Right lung (tissue), 10 donors: Measurements from ENCODE around the gene OST4. TPM values are rescaled to one million over a fixed set of nuclear protein-coding genes. Genes with fewer than 3 reads are reported as not detected.
"Not testable (repeated sequence)": the region's sequence is repeated elsewhere in the genome, so short reads cannot be mapped to it uniquely, and the experiment has no call there.

Experiments used
- DNase-seq, 2 donors: peaks; one replicate each; pipeline ENCODE4 v3.0.0-alpha.2; 2013
- long read RNA-seq, 8 donors: transcript quantifications; one replicate each; lab custom pipeline, GENCODE V29; 2026
- polyA plus RNA-seq, 5 donors: library from polyadenylated mRNA; unstranded; fragments of 120-200 nt; gene quantifications; one replicate each; pipeline versions ENCODE4 v1.2.1 to v1.2.3, GENCODE V29; 2013; ENCODE audit warnings: inconsistent platforms in 1 of 5, low replicate concordance in 1 of 5; ENCODE audit not compliant: insufficient read length in 5 of 5, insufficient read depth in 1 of 5

The OST4 gene
- 100 to 1,000 TPM; 250 to 316 (median 260) TPM for polyA plus RNA-seq
- long read RNA-seq, donor 1, transcript OST4-201 (2 exons, 559 nt): minor isoform, 111 of 612 reads
- long read RNA-seq, donor 1, transcript OST4-203 (3 exons, 561 nt): major isoform, 487 of 612 reads
- long read RNA-seq, donor 1, partial matches to known transcripts: 9 of 612 reads
- long read RNA-seq, donor 1, other reads (novel, unspliced or antisense): 5 of 612 reads
- long read RNA-seq, donor 2, transcript OST4-203 (3 exons, 561 nt): major isoform, 239 of 309 reads
- long read RNA-seq, donor 2, transcript OST4-201 (2 exons, 559 nt): minor isoform, 70 of 309 reads
- long read RNA-seq, donor 2, partial matches to known transcripts: 0 of 309 reads
- long read RNA-seq, donor 2, other reads (novel, unspliced or antisense): 0 of 309 reads
- long read RNA-seq, donor 3, transcript OST4-201 (2 exons, 559 nt): minor isoform, 77 of 411 reads
- long read RNA-seq, donor 3, transcript OST4-203 (3 exons, 561 nt): major isoform, 328 of 411 reads
- long read RNA-seq, donor 3, partial matches to known transcripts: 6 of 411 reads
- long read RNA-seq, donor 3, other reads (novel, unspliced or antisense): 0 of 411 reads
- long read RNA-seq, donor 4, transcript OST4-201 (2 exons, 559 nt): minor isoform, 63 of 291 reads
- long read RNA-seq, donor 4, transcript OST4-203 (3 exons, 561 nt): major isoform, 228 of 291 reads
- long read RNA-seq, donor 4, partial matches to known transcripts: 0 of 291 reads
- long read RNA-seq, donor 4, other reads (novel, unspliced or antisense): 0 of 291 reads
- long read RNA-seq, donor 5, transcript OST4-201 (2 exons, 559 nt): minor isoform, 138 of 669 reads
- long read RNA-seq, donor 5, transcript OST4-203 (3 exons, 561 nt): major isoform, 519 of 669 reads
- long read RNA-seq, donor 5, partial matches to known transcripts: 11 of 669 reads
- long read RNA-seq, donor 5, other reads (novel, unspliced or antisense): 0 of 669 reads
- long read RNA-seq, donor 6, transcript OST4-201 (2 exons, 559 nt): minor isoform, 108 of 630 reads
- long read RNA-seq, donor 6, transcript OST4-203 (3 exons, 561 nt): major isoform, 507 of 630 reads
- long read RNA-seq, donor 6, partial matches to known transcripts: 9 of 630 reads
- long read RNA-seq, donor 6, other reads (novel, unspliced or antisense): 5 of 630 reads
- long read RNA-seq, donor 7, transcript OST4-203 (3 exons, 561 nt): major isoform, 293 of 321 reads
- long read RNA-seq, donor 7, transcript OST4-201 (2 exons, 559 nt): minor isoform, 27 of 321 reads
- long read RNA-seq, donor 7, partial matches to known transcripts: 0 of 321 reads
- long read RNA-seq, donor 7, other reads (novel, unspliced or antisense): 0 of 321 reads
- long read RNA-seq, donor 8, transcript OST4-203 (3 exons, 561 nt): major isoform, 165 of 245 reads
- long read RNA-seq, donor 8, transcript OST4-201 (2 exons, 559 nt): minor isoform, 33 of 245 reads
- long read RNA-seq, donor 8, partial matches to known transcripts: 36 of 245 reads
- long read RNA-seq, donor 8, other reads (novel, unspliced or antisense): 11 of 245 reads

DNA sequence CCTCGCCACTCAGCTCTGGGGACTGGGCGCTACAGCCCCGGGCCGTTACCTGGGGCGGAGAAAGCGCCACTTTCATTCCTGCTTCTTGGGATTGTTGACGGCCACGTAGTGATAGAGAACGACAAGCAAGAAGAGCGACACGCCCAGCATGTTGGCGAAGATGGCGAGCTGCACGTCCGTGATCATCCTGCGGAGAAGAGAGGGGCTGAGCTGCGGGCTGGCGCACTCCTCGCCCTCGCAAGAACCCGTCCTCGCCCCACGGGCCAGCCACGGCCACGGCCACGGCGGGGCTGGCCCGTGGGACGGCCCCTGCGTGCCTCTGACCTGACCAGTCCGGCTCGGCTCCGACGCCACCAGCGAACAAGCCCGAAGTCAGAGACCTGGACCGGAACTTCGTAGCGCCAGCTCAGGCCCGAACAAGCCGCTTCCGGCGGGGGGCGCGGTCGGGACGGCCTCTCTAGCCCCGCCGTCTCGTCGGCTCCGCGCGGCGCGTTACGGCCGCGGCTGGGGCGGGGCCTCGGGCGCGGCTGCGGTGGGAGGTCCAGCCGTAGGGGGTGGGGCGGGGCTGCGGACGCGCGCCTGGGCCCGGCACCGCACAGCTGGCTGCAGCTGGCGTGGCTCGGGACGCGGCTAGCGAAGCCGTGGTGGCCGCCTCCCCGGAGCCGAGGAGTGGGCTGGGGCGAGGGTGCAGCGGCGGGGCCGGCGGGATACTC is at the start of gene OST4:
TSS of gene OST4 (minus strand) at position 378 of the 713 bp plus-strand sequence.
- DNase-seq: peak; percentile 95 to 96

DNA sequence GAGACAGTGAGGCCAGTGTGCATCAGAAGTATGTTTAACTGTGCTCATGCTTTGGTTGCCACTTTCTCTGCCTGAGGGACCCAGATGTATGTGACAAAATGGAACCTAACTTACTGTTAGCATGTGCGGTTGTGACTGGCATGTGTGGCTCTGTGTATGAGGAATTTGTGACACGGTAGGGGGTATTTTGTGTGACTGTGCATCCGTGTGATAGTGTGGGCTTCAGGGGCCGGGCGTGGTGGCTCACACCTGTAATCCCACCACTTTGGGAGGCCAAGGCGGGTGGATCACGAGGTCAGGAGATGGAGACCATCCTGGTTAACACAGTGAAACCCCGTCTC is 47.8 kb upstream of the OST4 start:
- not testable (repeated sequence) for DNase-seq

DNA sequence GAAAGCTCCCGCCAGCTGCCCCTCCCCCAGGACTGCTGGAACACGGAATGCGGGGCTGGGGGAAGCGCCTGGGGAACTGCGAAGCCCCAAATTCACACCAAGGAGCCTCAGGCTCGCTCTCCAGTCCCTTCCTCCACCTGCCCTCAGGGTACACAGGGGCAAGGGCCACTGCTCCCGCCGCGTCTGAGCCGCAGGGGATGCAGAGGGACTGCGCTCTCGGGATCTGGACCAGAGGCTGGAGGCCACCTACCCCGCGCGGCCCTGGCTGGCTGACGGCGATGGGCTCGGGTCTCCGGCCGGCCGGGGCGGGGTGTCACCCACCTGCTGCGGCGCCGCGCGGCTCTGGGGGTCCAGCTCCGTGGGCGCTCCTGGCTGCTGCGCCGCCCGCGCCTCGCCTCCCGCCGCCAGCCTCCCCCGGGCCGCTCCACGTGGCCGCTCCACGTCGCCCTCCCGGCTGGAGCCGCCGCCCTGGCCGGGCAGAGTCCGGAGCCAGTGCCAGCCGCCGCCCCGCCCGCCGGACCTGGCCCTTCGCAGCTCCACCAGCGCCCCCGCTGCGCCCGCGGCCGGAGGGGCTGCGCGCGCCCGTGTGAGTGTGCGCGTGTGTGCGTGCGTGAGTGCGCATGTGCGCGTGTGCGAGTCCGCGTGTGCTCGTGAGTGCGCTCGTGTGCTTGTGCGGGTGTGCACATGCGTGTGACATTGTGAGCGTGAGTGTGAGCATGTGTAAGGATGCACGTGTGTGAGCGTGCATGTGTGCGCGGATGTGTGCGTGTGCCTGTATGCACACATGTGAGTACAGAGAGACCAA is 47.3 kb upstream of the OST4 start, which contains the start of gene CGREF1:
TSS of gene CGREF1 (minus strand) at position 604 of the 805 bp plus-strand sequence. CDS start 14,762 bp downstream, outside the sequence.
- DNase-seq: no peak

DNA sequence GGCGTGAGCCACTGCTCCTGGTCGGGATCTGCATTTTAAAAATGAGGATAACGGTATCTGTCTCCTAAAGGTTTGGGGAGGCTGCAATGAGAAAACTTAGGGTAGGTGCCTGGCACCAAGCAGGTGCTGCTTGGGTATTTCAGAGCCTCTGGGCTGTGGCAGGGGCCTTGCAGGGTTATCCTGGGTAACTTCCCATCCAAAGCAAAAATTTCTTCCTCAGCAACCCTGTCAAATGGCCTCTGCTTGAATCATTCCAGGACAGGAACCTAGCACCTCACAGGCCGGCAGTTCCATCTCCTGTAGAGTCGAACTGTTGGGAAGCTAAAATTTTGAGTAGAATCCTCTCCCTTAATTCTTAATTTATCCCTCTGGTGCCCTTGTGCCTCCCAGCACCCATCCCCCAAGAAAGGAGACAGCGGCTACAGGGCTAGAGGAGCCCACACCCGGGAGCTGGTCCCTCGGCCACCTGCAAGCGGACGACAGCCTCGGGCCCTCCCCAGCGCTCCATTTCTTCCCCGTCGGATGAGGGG is 46.6 kb upstream of the OST4 start:
- no peak for DNase-seq

DNA sequence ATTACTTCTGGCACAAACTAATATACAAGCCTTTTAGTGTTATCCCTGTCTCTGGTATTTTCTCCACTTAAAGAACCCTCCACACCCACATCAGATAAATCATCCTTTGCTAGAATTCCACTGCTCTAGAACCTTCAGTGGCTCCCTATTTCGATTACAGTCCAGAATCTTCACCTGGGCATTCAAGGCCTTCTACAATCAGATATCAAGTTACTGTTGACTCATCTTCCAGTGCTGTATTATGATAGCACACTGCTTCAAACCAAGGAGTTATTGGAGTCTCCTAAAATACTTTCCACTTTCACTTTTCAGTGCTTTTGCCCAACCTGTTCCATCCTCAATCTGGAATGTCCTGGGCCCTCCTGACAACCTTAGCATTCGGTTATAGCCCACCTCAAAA is 44.1 kb upstream of the OST4 start:
- DNase-seq: no peak

DNA sequence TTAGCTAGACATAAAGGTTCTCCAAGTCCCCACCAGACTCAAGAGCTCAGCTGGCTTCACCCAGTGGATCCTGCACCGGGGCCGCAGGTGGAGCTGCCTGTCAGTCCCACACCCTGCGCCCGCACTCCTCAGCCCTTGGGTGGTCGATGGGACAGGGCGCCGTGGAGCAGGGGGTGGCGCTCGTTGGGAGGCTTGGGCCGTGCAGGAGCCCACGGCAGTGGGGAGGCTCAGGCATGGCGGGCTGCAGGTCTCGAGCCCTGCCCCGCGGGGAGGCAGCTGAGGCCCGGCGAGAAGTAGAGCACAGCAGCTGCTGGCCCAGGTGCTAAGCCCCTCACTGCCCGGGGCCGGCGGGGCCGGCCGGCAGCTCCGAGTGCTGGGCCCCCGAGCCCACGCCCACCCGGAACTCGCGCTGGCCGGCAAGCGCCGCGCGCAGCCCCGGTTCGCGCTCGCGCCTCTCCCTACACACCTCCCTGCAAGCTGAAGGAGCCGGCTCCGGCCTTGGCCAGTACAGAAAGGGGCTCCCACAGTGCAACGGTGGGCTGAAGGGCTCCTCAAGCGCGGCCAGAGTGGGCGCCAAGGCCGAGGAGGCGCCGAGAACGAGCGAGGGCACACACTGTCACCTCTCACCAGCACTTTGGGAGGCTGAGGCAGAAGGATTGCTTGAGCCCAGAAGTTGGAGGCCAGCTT is 40.1 kb upstream of the OST4 start:
- not testable (repeated sequence) for DNase-seq

DNA sequence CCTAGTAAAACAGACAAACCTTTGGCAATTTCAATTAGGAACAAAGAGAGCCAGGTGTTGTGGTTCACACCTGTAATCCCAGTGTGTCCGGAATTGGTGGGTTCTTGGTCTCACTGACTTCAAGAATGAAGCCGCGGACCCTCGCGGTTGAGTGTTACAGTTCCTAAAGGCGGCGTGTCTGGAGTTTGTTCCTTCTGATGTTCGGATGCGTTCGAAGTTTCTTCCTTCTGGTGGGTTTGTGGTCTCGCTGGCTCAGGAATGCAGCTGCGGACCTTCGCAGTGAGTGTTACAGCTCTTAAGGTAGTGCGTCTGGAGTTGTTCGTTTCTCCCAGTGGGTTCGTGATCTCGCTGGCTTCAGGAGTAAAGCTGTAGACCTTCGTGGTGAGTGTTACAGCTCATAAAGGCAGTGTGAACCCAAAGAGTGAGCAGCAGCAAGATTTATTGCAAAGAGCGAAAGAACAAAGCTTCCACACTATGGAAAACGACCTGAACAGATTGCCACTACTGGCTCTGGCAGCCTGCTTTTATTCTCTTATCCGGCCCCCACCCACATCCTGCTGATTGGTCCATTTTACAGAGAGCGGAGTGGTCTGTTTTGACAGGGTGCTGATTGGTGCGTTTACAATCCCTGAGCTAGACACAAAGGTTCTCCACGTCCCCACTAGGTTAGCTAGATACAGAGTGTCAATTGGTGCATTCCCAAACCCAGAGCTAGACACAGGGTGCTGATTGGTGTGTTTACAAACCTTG is 39.3 kb upstream of the OST4 start:
- not testable (repeated sequence) for DNase-seq

DNA sequence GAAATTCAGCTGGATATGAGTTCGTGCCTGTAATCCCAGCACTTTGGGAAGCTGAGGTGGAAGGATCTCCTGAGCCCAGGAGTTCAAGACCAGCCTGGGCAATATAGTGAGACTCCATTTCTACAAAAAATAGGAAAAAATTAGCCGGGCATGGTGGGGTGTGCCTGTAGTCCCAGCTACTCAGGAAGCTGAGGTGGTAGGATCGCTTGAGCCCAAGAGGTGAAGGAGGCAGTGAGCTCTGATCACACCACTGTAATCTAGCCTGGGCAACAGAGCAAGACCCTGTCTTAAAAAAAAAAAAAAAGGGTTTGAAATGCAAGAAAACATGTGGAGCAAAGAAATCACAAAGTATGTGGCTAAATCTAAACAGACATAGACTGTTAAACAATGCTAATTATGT is 37.6 kb upstream of the OST4 start:
- no peak for DNase-seq

DNA sequence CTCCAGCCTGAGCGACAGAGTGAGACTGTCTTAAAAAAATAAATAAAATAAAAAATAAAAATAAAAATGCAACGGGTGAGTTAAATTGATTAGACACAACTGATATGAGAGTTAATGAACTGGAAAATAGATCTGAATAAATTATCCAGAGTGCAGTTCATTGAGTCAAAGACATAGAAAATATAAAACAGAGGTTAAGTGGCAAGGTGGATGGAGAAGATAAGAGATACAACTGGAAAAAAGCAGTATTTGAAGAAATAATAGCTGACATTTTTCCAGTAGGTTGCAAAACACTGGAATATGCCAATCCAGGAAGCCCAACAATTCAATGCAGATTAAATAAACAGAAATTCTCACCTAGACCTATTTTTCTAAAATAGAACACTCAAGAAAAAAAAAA is 36.8 kb upstream of the OST4 start:
- DNase-seq: no peak

DNA sequence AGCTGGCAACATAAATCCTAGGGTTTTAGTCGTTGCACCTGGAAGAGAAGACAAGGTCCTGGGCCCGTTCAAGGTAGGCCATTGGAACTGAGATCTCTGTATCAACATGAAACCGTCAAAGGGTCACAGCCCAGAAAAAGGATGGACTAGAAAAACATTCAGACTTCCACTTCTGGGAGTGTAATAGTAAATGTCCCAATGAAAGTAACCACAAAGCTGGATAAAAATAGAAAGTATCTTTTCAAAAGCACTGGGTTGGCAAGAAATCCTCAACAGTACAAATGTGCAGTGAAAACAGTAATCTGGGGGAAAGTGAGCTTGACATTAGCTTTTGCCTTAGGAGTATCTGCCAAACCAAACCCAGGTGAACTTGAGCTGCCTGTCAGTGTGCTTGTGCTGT is 34.5 kb upstream of the OST4 start:
- DNase-seq: no peak

DNA sequence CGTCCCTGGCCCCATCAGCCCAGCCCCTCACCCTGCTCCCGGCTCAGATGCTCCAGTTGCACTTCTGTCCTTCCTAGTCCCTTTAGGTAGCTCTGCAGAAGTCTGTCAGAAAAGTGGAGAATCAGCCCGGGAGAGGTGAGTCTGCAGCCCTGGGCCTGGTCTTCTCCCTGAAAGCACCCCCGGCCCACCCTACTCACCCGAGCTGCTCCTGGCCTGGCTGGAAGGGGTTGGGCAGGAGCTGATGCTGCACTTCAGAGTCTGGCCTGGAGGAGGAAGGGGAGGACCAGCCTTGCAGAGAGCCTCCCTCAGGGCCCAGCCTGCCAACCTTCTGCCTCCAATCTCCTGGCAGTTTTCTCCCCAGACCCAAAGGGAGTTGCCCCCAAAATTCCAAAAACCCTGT is 30.9 kb upstream of the OST4 start:
- DNase-seq: no peak

DNA sequence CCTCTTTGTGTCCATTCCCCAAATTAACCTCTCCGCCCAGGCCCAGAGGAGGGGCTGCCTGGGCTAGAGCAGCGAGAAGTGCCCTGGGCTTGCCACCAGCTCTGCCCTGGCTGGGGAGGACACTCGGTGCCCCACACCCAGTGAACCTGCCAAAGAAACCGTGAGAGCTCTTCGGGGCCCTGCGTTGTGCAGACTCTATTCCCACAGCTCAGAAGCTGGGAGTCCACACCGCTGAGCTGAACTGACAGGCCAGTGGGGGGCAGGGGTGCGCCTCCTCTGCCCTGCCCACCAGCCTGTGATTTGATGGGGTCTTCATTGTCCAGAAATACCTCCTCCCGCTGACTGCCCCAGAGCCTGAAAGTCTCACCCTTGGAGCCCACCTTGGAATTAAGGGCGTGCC is 28.6 kb upstream of the OST4 start:
- DNase-seq: no peak

DNA sequence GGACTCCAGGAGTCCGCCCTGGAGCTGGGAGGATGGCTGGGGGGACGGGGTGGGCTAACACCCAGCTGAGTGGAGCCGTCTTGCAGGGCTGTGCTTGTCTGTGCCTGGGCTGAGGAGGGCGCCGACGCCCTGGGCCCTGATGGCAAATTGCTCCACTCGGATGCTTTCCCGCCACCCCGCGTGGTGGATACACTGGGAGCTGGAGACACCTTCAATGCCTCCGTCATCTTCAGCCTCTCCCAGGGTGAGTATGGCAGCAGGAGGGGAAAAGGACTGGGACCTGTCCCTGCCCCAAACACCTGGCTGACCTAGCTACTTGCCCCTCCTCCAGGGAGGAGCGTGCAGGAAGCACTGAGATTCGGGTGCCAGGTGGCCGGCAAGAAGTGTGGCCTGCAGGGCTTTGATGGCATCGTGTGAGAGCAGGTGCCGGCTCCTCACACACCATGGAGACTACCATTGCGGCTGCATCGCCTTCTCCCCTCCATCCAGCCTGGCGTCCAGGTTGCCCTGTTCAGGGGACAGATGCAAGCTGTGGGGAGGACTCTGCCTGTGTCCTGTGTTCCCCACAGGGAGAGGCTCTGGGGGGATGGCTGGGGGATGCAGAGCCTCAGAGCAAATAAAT is 28.0 kb upstream of the OST4 start:
- no peak for DNase-seq

DNA sequence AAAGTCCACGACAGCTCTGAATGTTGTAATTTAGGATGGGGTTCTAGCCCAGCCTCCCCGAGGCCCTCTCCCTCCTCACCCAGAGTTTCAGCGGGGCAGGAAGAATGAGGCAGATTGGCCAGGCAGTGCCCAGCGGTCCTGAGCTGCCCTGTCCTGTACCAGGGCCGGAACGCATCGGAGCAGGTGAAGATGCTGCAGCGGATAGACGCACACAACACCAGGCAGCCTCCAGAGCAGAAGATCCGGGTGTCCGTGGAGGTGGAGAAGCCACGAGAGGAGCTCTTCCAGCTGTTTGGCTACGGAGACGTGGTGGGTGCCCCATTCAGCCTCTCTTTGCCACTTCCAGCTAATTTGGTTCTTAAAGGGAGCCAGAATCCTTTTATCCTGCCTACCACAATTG is 25.9 kb upstream of the OST4 start:
- DNase-seq: no peak

DNA sequence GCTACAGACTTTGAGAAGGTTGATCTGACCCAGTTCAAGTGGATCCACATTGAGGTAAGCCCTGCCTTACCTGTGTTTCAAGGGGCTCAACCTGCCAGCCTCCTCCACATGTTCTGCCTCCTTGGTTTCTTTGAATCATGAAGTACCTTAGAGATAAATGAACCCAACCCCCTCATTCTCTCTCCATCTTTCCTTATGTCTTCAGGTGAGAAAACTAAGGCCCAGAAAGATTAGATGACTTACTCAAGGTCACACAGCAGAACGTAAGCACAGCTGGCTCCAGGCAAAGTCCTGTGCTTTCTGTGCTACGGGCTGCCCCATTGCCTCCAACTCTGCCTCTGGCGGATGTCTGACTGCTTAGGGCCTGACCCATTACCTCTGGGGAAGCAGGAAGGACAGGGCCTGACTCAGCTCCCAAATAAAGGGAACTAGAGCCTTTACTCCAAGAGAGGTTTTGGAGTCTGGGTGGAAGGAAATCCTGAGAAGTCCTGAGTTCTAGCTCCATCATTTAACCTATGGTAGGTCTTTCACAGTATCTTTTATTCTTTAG is 25.4 kb upstream of the OST4 start:
- DNase-seq: no peak

DNA sequence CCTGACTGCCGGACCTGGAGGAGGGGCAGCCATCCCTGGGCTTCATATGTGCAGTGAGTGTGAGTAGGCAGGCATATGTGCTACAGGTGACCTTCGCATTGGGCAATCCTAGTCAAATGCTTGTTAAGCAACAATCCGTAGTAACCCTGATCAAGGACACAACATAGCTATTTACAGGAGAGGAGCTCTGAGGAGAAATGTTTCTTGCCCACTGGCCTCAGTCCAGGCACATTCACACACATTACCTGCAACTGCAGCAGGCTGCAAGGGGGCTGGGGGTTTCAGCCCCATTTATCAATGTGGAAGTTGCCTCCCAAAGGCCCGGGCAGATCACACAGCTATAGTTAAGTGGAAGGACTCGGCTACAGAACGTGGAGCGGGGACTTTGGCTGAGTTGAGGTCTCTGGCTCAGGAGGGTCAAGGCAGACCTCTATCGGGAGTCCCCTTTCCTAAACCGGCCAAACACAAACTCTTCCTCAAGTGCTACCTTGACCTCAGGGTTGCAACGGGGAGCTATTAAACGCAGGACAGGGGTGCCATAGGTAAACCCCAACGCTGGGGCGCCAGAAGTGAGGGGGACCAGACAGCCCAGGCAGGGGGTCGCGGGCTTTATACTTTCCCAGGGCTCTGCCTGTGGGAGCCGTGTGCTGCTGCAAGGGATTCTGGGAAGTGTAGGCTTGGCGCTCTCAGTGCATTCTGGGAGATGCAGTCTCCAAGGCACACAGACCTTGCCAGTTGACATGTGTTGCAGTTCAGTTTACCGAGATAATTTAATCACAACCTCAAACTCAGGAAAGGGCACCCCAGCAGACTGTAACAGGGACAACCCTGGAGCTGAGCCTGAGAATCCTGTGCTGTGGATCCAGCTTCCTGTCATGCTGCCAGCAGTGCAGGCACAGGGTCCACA is 24.5 kb upstream of the OST4 start:
- no peak for DNase-seq
